Mesangial cell (primary cell): ENCODE results near the gene ELF4. TPM values are rescaled to one million over a fixed set of nuclear protein-coding genes. Genes with fewer than 3 reads are reported as not detected.

Experiments used
- total RNA-seq: library from RNA; depleted of rRNA; stranded (reverse); fragments of >200 nt; gene quantifications from 2 replicates; pipeline ENCODE4 v1.2.3, GENCODE V29; 2015

Gene ELF4
- 29.0 and 30.3 TPM in 2 replicates for total RNA-seq

DNA sequence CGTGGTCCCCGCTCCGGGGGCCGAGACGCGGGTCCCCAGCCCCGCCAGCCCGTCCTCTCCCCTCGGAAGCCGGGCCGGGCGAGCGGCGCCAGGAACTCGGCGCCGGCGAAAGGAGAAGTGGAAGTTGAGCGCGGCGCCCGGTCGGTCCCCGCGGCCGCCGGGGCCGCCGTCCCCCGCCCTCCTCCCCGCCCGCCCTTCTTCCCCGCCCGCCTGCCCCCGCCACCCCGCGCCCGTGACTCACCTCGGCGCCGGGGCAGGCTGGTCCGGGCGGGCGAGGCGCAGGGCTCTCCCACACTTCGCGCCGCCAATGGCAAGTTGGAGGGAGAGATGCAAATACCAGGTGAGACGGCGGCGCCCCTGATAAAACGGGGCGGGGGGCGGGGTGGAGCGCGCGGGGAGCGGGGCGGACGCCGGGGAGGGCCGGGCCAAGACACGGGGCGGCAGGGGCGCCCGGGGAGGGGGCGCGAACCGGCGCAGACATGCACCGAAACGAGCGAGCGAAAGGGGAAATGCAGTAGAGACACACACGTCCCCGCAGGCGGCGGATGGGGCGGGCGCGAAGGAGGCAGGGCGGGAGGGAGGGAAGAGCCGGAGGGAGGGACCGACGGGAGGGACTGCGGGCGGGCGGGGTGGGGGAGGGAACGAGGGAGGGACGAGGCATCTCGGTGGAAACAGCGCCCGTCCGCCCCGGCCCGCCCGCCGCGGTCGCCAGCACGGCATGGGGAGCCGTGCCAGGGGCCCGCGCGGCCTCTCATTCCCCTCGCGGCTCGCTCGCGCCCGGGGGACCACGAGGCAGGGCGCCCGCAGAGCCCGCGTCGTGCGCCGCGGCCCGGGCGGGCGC, at the start of gene ELF4:
Gene ELF4 (minus strand): TSS at position 119 of the 841 bp plus-strand sequence. CDS start 29,167 bp downstream, outside the sequence.

Other genes starting within 250 kb of the ELF4 start
- 5.5 and 8.6 TPM in 2 replicates for gene UTP14A, start 204.3 kb downstream of the ELF4 start, total RNA-seq
- gene BCORL1, start 127.9 kb downstream of the ELF4 start, total RNA-seq: 3.6 and 6.2 TPM in 2 replicates
- 16.9 and 25.5 TPM in 2 replicates for gene AIFM1, start 55.3 kb upstream of the ELF4 start, total RNA-seq
- gene RAB33A, start 61.5 kb upstream of the ELF4 start, total RNA-seq: 0.98 and 1.8 TPM in 2 replicates
- 3.4 and 3.9 TPM in 2 replicates for gene ZNF280C, start 158.4 kb upstream of the ELF4 start, total RNA-seq
- 7.2 and 8.5 TPM in 2 replicates for gene SLC25A14, start 229.4 kb upstream of the ELF4 start, total RNA-seq